HG03196 (cell line): ENCODE data around the gene CADM3.

Experiments used
- ATAC-seq: cut with Tn5 transposase; IDR thresholded peaks from one replicate; pipeline ENCODE4 v1.9.1; 2021; ENCODE audit not compliant: unreplicated experiment

The CADM3 gene

DNA sequence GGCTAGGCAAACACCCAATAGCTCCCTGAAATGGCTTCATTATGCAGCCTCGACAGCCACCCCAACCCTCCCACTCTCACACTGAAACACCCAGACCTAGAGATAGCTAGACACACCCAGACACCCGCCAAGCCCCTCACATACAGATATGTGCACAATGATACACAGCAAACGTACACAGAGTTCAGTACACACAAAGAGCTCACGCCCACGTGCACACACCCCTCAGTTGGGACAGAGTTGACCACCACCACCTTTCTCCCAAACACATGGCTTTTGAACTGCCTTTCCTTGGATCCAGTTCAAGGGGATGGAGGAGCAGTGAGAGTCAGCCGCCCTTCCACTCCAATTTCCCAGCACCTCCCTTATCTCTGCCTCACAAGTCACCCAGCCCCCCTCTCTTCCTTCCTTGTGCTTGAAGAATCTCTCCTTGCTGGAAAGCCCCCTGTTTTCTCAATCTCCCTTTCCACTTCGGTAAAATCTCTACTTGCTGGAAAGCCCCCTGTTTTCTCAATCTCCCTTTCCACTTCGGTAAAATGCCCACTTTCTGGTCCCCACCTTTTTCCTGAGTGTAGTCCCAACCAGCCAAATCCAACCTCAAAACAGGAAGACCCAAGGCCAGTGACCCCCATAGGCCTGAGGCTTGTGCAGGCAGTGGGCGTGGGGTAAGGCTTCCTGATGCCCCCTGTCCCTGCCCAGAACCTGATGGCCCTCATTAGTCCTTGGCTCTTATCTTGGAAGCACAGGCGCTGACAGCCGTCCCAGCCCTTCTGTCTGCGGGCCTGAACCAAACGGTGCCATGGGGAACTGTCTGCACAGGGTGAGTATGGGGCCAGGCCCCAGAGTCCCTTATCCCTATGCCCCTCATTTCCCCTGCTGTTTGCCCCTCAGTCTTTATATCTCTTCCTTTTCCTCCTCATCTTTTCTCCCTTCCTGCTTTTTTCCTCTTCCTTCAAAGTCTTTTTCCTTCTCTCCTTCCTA, 33.0 kb downstream of the CADM3 start, which contains the start of gene ACKR1:
Gene ACKR1, plus strand, starts transcription at position 715 of the 981 bp plus-strand sequence. Its CDS starts 85 bp downstream, at position 800.
- no peak for ATAC-seq

DNA sequence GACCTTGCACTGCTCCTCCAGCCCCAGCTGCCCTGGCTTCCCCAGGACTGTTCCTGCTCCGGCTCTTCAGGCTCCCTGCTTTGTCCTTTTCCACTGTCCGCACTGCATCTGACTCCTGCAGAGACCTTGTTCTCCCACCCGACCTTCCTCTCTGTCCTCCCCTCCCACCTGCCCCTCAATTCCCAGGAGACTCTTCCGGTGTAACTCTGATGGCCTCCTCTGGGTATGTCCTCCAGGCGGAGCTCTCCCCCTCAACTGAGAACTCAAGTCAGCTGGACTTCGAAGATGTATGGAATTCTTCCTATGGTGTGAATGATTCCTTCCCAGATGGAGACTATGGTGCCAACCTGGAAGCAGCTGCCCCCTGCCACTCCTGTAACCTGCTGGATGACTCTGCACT, 33.8 kb downstream of the CADM3 start:
- ATAC-seq = no peak

DNA sequence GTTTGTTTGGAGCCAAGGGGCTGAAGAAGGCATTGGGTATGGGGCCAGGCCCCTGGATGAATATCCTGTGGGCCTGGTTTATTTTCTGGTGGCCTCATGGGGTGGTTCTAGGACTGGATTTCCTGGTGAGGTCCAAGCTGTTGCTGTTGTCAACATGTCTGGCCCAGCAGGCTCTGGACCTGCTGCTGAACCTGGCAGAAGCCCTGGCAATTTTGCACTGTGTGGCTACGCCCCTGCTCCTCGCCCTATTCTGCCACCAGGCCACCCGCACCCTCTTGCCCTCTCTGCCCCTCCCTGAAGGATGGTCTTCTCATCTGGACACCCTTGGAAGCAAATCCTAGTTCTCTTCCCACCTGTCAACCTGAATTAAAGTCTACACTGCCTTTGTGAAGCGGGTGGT, 34.7 kb downstream of the CADM3 start:
- no peak for ATAC-seq

DNA sequence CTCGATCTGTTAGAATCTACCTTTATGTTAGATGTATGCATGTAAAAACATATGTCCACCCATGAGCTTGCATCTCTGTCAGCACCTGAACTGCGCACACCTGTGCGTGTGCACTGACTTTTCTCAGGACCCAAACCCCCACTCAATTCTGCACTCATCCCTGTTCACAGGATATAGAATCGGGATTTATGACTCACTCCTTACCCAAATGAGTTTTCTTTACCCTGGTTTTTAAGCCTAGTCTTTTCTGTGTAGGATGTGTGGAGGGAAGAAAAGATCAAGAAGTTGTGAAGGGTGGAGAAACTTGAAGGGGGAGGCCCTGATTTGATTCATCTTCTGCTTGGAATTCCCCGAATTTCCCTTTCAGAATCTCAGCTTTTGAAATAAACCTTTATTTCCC, 35.7 kb downstream of the CADM3 start:
- ATAC-seq = no peak

DNA sequence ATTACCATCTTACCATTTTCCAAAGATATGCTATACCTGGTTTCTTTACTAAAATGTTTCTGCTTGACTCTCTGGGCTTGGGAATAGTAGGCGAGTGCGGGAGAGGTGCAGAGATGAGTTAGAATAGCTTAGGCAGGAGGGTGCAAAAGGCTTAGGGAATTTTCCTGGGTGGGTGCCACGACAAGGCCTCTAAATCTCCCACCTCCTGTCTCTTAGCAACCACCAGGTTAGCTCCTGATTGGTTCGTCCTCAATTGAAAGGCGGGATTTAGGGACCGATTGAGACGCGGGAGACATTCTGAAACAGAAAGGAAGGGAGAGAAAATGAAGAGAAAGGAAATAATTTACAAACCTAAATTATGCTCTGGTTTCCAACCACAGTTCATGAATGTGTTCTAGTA, 36.4 kb downstream of the CADM3 start:
- no peak for ATAC-seq

DNA sequence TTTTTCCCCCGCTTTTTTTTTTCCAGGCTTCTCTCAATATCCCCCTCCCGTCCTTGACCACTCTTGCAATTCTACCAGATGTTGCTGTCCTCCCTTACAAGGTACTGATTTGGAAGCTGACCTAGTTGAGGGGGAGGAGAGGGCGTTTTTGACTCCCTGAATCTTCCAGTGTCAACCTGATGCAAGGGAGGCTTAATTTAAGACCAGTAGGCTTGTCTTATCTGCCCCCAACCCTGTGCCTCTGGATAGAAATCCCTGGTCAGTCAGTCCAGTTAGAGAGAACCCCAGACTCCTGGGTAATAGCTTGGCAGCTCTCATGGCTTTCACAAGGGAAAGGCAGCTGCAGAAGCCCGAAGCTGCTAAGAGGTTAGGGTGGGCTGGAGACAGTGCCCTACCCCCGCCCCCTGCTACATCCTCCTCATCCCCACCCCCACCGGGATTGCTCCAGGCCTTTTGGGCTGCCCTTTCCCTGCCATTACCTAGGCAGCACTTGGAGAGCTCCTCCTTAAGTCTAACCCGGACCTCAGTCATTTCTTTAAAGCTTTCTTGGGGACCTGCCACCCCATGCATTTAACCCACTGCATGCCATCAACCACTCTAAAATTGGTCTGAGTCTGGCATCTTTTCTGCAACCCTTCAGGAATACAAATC, 36.9 kb downstream of the CADM3 start:
- ATAC-seq = no peak

DNA sequence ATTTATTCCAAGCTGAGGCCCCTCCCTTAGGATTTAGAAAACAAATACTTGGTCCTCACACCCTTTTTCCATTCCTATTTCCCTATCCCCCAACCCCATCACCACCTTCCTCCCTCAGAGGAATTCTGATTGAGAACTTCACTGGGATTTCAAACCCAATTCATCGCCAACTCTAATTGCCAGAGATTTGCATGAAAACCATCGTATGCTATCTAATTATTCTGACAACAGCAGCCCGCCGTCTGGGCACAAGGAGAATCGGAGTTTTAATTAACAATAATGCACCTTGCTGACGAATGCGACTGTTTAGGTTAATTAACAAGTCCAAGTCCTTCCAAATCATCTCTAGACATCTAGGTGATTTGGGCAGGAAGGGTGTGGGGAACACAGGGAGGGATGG, 37.6 kb downstream of the CADM3 start:
- no peak for ATAC-seq

DNA sequence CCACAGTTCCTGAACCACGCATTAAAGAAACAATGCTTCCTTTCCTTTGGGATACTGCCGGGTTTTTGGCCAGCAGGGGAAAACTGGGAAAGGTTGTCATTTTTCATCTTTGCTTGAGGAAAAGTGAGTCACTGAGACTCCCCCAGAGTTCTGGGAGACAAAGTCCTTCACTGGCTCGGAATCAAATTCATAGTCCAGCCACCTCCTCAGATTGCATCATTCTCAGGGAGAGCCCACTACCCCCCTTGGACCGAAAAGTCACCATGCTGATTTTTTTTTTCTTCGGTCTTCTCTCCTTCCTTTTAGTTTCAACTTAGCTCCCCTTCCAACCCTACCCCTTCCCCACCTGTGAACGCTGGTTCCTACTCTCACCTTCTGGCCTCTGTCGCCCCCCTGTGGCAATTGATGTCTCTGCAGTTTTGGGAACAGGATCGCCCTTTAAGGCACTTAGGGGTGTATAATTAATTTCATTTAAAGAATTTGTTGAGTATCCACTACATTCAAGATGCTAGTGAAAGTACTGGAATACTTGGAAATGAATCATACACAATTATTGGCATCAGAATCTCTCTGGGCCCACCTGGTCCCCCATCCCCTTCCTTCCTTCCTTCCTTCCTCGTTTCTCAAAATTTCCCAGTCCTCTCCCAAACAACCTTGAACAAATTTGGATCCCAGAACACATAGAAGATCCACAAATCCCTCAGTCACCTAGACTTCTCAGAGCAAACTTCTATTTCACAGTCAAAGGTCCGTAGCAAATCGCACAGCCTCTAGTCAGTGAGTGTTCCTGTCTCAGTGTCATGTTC, 40.1 kb downstream of the CADM3 start:
- no peak for ATAC-seq

DNA sequence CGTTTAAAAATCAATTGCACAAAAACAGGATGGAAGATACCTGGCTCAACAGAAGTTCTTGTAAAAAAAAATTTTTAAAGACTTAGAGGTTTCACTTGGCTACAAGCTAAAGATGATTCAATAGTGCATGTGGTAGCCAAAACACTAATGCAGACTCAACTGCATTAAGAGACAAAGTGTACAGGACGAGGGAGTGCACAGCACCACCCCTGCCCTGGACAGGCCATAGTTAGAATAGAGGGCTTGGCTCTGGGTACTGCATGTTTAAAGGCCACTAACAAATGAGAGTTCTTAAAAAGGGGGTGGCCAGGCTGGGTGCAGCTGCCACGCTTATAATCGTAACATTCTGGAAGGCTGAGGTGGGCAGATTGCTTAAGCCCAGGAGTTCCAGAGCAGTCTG, 41.2 kb downstream of the CADM3 start:
- no peak for ATAC-seq

DNA sequence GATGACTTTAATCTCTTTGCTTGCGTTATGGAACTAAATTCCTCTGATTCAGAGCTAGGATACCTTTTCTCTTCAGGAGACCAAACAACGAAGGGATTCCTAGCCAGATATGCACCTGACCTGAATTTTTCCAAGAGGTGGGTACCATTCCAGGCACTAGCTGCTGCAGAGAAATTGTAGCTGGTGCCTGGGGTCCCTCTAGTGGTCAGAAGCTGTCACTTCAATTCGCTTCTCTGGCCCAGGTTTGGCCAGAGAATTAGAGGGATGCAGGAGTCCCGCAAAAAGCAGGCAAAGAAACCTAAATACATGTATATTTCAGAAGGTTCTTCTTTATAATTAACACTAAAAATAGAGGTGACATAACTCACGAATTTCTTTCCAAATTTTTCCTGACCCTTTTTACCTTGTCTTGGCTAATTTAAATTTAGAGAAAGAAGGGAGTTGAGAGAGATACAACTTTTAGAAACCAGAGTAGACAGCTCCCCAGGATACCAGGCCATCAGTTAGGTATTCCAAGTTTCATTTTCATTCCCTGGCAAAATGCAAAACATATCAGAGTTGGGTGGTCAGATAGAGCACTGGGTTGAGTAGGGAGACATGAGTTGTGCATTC, 42.8 kb downstream of the CADM3 start:
- no peak for ATAC-seq

DNA sequence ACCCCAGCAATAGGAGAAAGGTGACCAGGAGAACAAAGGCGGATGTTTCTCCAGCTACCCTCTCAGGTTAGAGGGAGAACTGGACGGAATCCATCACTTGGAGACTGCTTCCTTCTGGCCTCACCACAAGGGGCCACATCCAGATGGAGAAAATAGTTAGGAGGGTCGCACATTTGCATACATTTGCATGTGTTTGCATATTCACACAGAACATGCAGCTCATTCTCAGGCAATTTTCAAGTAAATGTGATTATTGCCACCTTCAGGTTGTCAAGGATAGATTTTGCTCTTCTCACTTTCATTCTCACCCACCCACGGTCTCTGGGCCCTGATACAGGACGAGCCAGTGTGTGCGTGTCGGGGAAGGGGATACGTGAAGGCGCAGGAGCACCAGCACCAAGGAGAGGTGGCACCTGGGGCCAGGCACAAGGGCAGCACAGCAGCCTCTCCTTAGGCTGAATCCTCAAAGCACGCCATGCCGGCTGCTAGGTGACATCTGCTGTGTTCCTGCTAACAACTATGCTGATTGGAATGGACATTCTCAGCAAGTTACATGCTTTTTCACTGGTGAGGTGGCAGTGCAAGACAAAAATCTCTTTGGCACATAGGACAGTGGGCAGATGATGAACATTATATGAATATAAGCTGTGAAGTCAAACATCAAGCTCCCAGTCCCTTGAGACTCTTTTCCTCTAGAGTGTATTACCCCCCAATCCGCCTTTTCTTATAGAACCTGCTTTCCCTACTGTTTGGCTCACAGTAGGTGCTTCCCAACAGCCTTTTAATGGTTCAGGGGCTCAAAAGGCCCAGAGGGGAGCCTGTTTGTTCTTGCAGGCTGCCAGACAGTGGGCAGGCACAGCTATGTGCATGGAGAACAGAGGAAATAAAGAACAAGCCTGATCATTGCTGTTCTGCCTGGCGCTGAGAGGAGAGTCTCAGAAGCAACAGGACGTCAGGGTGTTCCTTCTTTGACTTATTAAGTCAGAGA, 47.5 kb downstream of the CADM3 start:
- ATAC-seq = no peak

DNA sequence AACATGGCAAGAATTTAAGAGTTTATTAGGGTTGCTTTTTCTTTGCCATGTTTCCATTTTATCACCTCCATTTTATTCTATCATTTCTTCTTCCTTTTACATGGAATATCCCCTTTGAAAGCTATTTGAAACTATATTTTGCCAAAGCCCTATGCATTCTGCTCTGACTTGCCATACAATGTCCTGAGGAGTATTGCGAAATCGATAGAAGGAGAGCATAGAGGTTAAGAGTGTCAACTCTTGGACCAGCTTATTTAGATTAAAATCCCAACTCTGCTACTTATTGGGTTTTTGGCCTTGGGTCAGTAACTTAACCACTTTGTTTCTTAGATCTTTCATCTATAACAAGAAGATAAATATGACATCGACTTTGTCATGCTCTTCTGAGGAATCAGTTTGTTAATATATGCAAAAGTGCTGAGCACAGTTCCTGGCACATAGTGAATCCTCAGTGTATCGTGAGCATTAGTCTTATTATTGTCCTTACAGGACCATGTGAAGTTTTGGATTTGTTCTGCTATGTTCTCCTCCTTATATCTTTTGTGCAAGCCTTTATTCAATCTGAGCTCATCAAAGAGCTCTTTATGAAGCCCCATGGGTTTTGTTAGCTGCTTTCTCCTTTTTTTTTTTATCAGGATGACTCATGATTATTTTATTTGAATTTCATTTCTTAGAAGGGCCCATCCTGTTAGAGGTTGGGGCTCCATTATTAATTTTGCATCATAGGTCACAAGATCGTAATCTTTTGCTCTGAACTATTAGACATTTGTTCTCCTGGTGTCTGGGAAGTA, 50.9 kb downstream of the CADM3 start:
- ATAC-seq = no peak

DNA sequence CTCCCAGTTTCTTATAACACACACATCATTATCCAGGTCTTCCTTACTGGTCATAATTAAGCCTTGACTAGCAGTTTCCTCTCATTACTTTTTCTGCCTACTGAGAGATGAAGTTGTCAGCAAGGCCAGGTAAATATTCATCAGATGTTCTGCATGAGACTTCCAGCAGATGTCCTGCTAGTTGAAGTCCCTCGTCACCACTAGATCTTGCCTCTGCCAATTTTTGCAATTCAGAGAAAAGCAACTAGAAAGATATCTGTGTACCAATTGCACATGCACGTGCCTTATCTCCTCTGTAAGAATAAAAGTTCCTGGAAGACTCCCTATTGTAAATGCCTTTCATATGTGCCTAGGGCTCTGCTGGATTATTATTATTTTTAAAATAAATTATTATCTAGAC, 51.6 kb downstream of the CADM3 start:
- ATAC-seq = no peak

DNA sequence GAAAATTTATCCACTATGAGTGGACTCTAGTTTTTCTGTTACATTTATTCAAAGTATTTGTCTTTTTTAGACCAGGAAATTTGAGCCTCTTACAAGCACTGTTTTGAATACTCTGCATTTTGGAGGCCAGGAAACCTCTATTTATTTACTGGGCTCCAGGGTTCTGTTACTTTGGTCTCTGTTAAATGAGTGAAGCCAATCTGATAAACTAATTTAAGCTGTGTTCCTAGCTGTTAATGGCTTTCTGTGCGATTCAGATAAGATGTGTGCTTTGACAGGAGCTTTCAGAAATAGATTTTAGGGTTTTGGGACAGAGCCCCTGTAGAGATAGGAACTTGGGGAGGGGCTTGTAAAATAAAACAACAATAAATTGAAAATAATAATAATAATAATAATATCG, 57.1 kb downstream of the CADM3 start:
- ATAC-seq = no peak

DNA sequence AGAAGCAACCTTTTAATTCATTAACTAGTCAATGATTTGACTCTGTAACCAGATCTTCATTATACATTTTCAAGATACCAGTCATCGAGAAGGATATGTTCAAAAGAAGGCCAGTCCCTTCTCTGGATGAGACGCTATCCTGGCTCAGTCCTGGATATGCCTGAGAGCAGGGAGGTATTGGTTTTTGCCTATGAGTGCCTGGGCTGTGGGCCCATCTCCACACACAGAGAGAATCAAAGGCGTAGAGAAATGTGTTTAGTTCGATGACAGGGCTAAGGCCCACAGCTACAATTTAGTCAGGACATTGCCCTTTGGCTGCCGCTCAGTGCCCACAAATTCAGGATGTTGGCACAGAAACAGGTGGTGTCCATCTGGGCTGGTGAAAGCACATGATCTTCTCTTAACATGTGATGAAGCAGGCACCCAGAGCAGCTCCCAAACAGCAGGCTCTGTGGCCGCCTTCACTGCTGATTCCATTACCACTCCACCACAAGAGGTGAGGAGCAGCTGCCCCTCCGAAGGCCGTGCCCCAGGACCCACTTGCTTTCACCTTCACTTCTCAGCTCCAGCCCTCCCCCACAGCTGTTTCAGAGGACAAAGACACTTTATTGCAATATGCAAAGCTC, 58.0 kb downstream of the CADM3 start:
- no peak for ATAC-seq

DNA sequence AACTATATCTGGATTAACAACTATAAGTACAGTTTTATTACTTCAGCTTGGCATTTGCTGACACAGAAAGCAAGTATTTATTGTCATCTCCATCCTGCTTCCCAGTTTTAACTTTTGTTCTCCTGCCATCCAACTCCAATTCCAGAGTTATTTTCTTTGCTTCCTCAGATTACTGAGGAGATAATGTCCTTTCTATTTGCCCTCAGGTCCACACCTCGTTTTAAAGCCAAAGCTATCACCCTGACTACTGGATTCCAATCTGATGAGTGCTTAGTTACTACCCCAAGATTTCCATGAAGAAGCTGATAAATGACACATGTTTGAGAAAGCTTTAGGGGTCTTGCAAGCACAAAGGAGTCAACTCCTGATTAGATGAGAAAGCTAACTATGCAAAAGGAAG, 58.5 kb downstream of the CADM3 start:
- ATAC-seq = no peak

DNA sequence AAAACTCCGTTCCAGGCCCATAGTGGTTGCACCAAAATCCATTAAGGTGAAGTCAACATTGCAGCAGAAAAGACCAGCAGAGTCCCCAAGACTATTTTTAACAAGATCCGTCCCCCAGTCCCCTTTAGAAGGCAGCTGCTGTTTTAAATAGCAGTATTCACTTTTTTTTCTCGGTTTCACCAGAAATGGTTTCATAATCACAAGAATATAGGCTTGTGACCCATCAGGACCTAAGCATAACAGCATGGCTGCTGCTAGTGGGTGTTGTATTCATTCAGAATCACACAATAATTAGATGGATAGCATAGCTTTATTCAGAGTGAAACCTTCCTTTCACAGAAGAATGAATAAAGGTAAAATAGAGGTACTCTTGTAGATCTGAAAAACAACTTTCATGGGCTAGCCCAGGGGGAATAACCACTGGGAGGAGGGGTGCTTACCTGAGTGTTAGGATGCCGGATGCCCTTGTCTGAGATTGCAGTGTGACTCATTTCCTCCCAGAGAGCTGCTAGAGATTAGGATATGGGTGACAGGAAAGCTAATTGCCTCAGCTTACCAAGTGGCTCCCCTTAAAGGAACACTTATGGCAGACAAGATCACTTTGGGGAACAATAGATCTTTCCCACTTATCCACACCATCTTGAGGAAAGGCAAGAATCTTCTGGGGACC, 68.3 kb downstream of the CADM3 start:
- peak; percentile 88 for ATAC-seq

DNA sequence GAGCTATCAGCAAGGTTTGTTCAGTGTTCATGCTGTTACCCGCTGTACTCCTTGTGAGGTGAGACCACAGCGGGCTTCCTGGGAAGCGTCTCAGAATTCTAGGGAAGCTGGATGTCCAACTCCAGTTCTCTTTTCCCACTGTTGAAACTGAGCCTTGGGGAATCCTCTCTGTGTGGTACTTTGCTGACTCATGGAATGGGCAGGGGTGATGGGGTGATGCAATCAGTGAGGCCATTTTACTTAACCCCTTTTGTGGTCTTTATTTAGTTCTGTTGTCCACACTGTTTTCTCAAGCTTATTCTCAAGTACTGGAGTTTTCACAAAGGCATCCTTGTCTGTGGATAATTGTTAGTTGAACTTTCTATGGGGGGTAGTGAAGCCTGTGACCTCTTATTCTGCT, 75.9 kb downstream of the CADM3 start:
- ATAC-seq = no peak
